ENCODE results near the gene CFAP46.
A peak's percentile ranks its signal among the peaks of the same experiment; 100 is the strongest.

Gene CFAP46

DNA sequence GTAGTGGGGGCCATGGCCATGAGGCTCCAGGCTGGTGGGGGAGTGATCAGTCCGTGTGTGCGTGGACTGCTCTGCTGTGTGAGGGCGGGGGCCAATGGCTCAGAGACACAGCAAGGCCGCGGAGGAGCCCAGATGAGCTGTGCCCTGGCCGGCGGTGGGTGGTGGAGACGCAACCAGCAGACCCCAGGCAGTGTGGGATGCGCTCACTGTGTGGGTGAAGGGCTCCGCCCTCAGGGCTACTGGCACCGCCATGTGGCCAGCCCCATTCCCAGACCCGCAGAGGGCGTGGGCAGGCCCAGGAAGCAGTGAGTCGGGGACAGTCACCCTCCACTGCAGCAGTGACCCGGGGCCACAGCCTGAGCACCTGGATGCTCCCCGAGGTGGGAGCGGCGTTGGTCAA, 165.5 kb downstream of the CFAP46 start:
- Histone ChIP-seq H3K36me3 (replicated peaks in 1 of 2; ENCODE audit: control insufficient read depth in 2 of 2, insufficient read depth in 2 of 2, low read length in 2 of 2) (peaks cover 0 to 3% of the 10 kb centered on the region in 2 donors), H3K23ac (ENCODE audit: low read depth, low read length, poor library complexity) (peak overlapping the region; percentile 73), H2AFZ (ENCODE audit: low read length) (no peak overlapping the region), H4K8ac (ENCODE audit: low read depth, low read length) (no peak overlapping the region), H2BK120ac (ENCODE audit: low read depth, low read length) (no peak overlapping the region), H3K4ac (ENCODE audit: low read length) (no peak overlapping the region), H2BK12ac (ENCODE audit: low read length) (peak overlapping the region; percentile 58), H3K9me3 (replicated peaks in 1 of 2; ENCODE audit: control insufficient read depth in 2 of 2, insufficient read depth in 1 of 2, low read depth in 1 of 2, low read length in 2 of 2) (no peaks in the 10 kb centered on the region), H2BK5ac (ENCODE audit: low read length) (no peak overlapping the region), H3K27me3 (ENCODE audit: control insufficient read depth in 3 of 3, insufficient read depth in 3 of 3, low read depth in 1 of 3, low read length in 3 of 3) (peaks cover 0 to 8% (median 0%) of the 10 kb centered on the region in 3 experiments), H3K4me3 (ENCODE audit: low read length in 2 of 2) (no peak overlapping the region), H3K14ac (ENCODE audit: low read length) (peak overlapping the region; percentile 38), H3K18ac (ENCODE audit: low read length) (peak overlapping the region; percentile 28), H3K9ac (ENCODE audit: low read depth, low read length, poor library complexity) (no peak overlapping the region), H4K91ac (ENCODE audit: low read depth, low read length, poor library complexity) (no peak overlapping the region), H3K79me1 (ENCODE audit: low read depth, low read length) (no peaks in the 10 kb centered on the region), H3K4me1 (ENCODE audit: control insufficient read depth in 2 of 2, insufficient read depth in 1 of 2, low read depth in 1 of 2, low read length in 2 of 2) (peaks cover 0 to 4% of the 10 kb centered on the region in 2 donors), H3K27ac (replicated peaks; ENCODE audit: low read length) (no peak overlapping the region), H3K4me2 (ENCODE audit: insufficient read depth, low read length, poor library complexity, severe bottlenecking) (no peak overlapping the region), H2BK15ac (ENCODE audit: low read length) (no peak overlapping the region), H2AK5ac (ENCODE audit: low read depth, low read length) (no peak overlapping the region)
- WGBS, 2 donors (ENCODE audit: extremely low coverage in 2 of 2, insufficient read length in 2 of 2, insufficient replicate concordance in 1 of 2): no CpG with 5 or more reads among the region's 18 CpGs
- DNase-seq (ENCODE audit: low spot score): no peak

DNA sequence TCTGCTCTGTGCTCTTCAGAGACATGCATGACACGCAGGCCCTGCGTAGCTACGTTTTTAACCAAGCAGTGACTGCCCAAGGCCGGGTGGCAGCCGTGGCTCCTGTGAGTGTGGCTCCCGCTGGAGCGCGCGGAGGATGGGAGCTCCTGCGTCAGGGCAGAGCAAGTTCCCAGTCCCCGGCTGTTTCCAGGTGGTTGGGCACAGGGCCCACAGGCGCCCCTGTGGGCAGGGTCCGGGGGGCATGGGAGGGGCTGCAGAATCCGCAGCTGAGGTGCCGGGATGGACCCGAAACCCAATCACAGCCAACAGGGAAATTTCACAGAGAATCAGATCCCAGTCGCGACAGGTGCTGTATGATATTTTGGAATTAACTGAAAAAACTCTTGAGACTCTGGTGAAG, 166.2 kb downstream of the CFAP46 start:
- no peak overlapping the region for H2BK15ac ChIP-seq (ENCODE audit: low read length)
- H3K9me3 ChIP-seq (replicated peaks in 1 of 2; ENCODE audit: control insufficient read depth in 2 of 2, insufficient read depth in 1 of 2, low read depth in 1 of 2, low read length in 2 of 2): no peaks in the 10 kb centered on the region
- no CpG with 5 or more reads among the region's 18 CpGs for WGBS, 2 donors (ENCODE audit: extremely low coverage in 2 of 2, insufficient read length in 2 of 2, insufficient replicate concordance in 1 of 2)
- no peak overlapping the region for H3K23ac ChIP-seq (ENCODE audit: low read depth, low read length, poor library complexity)
- peak overlapping the region; percentile 56 for H3K14ac ChIP-seq (ENCODE audit: low read length)
- no peak overlapping the region for H2AK5ac ChIP-seq (ENCODE audit: low read depth, low read length)
- peaks cover 0 to 2% (median 0%) of the 10 kb centered on the region in 3 experiments for H3K27me3 ChIP-seq (ENCODE audit: control insufficient read depth in 3 of 3, insufficient read depth in 3 of 3, low read depth in 1 of 3, low read length in 3 of 3)
- no peak overlapping the region for H3K4ac ChIP-seq (ENCODE audit: low read length)
- H3K27ac ChIP-seq (replicated peaks; ENCODE audit: low read length): no peak overlapping the region
- H4K91ac ChIP-seq (ENCODE audit: low read depth, low read length, poor library complexity): no peak overlapping the region
- no peak overlapping the region for H3K4me3 ChIP-seq (ENCODE audit: low read length in 2 of 2)
- H2BK120ac ChIP-seq (ENCODE audit: low read depth, low read length): no peak overlapping the region
- peak overlapping the region; percentile 46 for H2BK12ac ChIP-seq (ENCODE audit: low read length)
- no peak overlapping the region for H3K9ac ChIP-seq (ENCODE audit: low read depth, low read length, poor library complexity)
- H3K4me2 ChIP-seq (ENCODE audit: insufficient read depth, low read length, poor library complexity, severe bottlenecking): peak overlapping the region; percentile 11
- no peak for DNase-seq (ENCODE audit: low spot score)
- H2BK5ac ChIP-seq (ENCODE audit: low read length): no peak overlapping the region
- no peaks in the 10 kb centered on the region for H3K79me1 ChIP-seq (ENCODE audit: low read depth, low read length)
- no peak overlapping the region for H2AFZ ChIP-seq (ENCODE audit: low read length)
- peaks cover 0 to 4% of the 10 kb centered on the region in 2 donors for H3K4me1 ChIP-seq (ENCODE audit: control insufficient read depth in 2 of 2, insufficient read depth in 1 of 2, low read depth in 1 of 2, low read length in 2 of 2)
- no peak overlapping the region for H3K18ac ChIP-seq (ENCODE audit: low read length)
- no peak overlapping the region for H4K8ac ChIP-seq (ENCODE audit: low read depth, low read length)
- H3K36me3 ChIP-seq (replicated peaks in 1 of 2; ENCODE audit: control insufficient read depth in 2 of 2, insufficient read depth in 2 of 2, low read length in 2 of 2): no peaks in the 10 kb centered on the region

DNA sequence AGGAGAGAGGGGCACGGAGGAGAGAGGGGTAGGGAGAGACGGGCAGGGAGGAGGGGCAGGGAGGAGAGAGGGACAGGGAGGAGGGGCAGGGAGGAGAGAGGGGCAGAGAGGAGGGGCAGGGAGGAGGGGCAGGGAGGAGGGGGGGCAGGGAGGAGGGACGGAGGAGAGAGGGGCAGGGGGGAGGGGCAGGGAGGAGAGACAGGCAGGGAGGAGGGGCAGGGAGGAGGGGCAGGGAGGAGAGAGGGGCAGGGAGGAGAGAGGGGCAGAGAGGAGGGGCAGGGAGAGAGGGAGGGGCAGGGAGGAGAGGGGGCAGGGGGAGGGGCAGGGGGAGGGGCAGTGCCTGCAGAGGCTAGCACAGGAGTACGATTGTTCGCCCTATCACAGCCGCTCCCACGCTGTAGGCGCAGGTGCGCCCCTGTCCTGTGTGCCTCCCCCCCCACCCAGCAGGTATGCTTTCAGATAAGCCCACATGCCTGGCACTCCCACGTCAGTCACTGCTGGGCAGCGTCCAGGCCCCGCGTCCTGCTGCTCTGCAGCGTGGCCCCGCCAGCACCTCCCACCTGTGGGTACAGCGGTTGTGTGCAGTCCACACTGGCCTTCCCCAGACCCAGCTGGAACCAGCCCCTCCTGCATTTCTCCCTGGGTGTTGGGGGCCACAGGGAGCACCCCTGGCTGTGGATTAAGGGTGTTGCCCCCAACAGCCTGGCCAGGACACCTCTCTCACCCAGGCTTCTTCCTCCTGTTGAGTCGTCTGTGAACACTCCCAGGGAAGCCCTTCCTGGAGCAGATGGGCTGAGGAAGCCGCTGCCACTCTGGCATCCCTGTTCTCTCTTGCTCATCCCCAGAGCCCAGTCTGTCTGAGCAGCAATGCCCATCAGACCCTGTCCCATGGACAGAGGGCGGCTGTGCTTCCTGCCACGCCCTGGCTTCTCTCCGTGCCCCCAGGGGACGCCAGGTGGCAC, 167.2 kb downstream of the CFAP46 start:
- Histone ChIP-seq H3K79me1 (ENCODE audit: low read depth, low read length) (no peaks in the 10 kb centered on the region), H3K23ac (ENCODE audit: low read depth, low read length, poor library complexity) (no peak overlapping the region), H2AFZ (ENCODE audit: low read length) (no peak overlapping the region), H3K14ac (ENCODE audit: low read length) (no peak overlapping the region), H2BK12ac (ENCODE audit: low read length) (peak overlapping the region; percentile 46), H2AK5ac (ENCODE audit: low read depth, low read length) (peak overlapping the region; percentile 86), H3K9me3 (replicated peaks in 1 of 2; ENCODE audit: control insufficient read depth in 2 of 2, insufficient read depth in 1 of 2, low read depth in 1 of 2, low read length in 2 of 2) (peaks cover 0 to under 1% of the 10 kb centered on the region in 2 donors), H2BK5ac (ENCODE audit: low read length) (no peak overlapping the region), H3K4ac (ENCODE audit: low read length) (no peak overlapping the region), H3K36me3 (replicated peaks in 1 of 2; ENCODE audit: control insufficient read depth in 2 of 2, insufficient read depth in 2 of 2, low read length in 2 of 2) (no peaks in the 10 kb centered on the region), H3K27ac (replicated peaks; ENCODE audit: low read length) (no peak overlapping the region), H3K9ac (ENCODE audit: low read depth, low read length, poor library complexity) (no peak overlapping the region), H3K27me3 (ENCODE audit: control insufficient read depth in 3 of 3, insufficient read depth in 3 of 3, low read depth in 1 of 3, low read length in 3 of 3) (peaks cover 0 to under 1% (median 0%) of the 10 kb centered on the region in 3 experiments), H3K4me1 (ENCODE audit: control insufficient read depth in 2 of 2, insufficient read depth in 1 of 2, low read depth in 1 of 2, low read length in 2 of 2) (peaks cover 0 to 4% of the 10 kb centered on the region in 2 donors), H3K4me3 (ENCODE audit: low read length in 2 of 2) (no peak overlapping the region), H3K4me2 (ENCODE audit: insufficient read depth, low read length, poor library complexity, severe bottlenecking) (no peak overlapping the region), H2BK120ac (ENCODE audit: low read depth, low read length) (no peak overlapping the region), H4K91ac (ENCODE audit: low read depth, low read length, poor library complexity) (no peak overlapping the region), H4K8ac (ENCODE audit: low read depth, low read length) (no peak overlapping the region), H3K18ac (ENCODE audit: low read length) (peak overlapping the region; percentile 70), H2BK15ac (ENCODE audit: low read length) (no peak overlapping the region)
- WGBS, 2 donors (ENCODE audit: extremely low coverage in 2 of 2, insufficient read length in 2 of 2, insufficient replicate concordance in 1 of 2): no CpG with 5 or more reads among the region's 22 CpGs
- DNase-seq (ENCODE audit: low spot score): no peak

DNA sequence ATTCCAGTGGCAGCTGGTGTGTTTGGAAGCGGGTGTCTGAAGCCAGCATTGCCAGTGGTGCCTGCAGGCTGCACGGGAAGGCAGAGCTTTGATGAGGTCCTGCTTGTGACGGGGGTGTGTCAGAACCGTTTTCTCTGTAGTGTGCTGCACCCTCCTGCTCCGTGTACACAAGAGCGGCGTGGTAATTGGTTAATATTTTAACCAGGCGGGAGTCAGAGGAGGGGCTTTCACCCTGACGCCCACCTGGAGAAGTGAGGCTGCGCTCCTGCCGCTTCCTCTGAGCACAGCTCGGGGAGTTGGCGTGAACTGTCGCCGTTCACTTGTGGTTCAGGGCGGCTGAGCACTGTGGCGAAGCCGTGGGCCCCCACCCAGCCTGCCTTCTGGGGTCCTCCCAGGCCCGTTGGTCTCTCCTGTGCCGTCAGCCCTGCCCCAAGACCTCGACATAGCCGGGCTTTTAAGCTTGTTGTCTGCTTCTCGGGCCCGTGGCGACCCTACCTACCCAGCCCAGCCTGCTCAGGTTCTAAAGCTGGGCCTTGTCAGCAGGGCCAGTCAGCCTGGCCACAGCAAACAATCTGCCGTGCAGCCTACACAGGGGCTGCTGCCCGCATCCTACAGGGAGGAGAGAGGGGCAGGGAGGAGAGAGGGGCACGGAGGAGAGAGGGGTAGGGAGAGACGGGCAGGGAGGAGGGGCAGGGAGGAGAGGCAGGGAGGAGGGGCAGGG, 168.0 kb downstream of the CFAP46 start:
- DNase-seq (ENCODE audit: low spot score): no peak
- Histone ChIP-seq H3K4me2 (ENCODE audit: insufficient read depth, low read length, poor library complexity, severe bottlenecking) (no peak overlapping the region), H3K4ac (ENCODE audit: low read length) (no peak overlapping the region), H4K8ac (ENCODE audit: low read depth, low read length) (no peak overlapping the region), H3K4me1 (ENCODE audit: control insufficient read depth in 2 of 2, insufficient read depth in 1 of 2, low read depth in 1 of 2, low read length in 2 of 2) (peaks cover 0 to 4% of the 10 kb centered on the region in 2 donors), H3K18ac (ENCODE audit: low read length) (peak overlapping the region; percentile 90), H4K91ac (ENCODE audit: low read depth, low read length, poor library complexity) (no peak overlapping the region), H2BK15ac (ENCODE audit: low read length) (no peak overlapping the region), H3K9me3 (replicated peaks in 1 of 2; ENCODE audit: control insufficient read depth in 2 of 2, insufficient read depth in 1 of 2, low read depth in 1 of 2, low read length in 2 of 2) (peaks cover 0 to 2% of the 10 kb centered on the region in 2 donors), H3K27me3 (ENCODE audit: control insufficient read depth in 3 of 3, insufficient read depth in 3 of 3, low read depth in 1 of 3, low read length in 3 of 3) (no peaks in the 10 kb centered on the region), H3K14ac (ENCODE audit: low read length) (no peak overlapping the region), H3K23ac (ENCODE audit: low read depth, low read length, poor library complexity) (no peak overlapping the region), H2BK120ac (ENCODE audit: low read depth, low read length) (no peak overlapping the region), H3K9ac (ENCODE audit: low read depth, low read length, poor library complexity) (no peak overlapping the region), H2BK5ac (ENCODE audit: low read length) (no peak overlapping the region), H2AK5ac (ENCODE audit: low read depth, low read length) (peak overlapping the region; percentile 75), H3K79me1 (ENCODE audit: low read depth, low read length) (peaks cover 2% of the 10 kb centered on the region), H3K36me3 (replicated peaks in 1 of 2; ENCODE audit: control insufficient read depth in 2 of 2, insufficient read depth in 2 of 2, low read length in 2 of 2) (peaks cover 0 to 1% of the 10 kb centered on the region in 2 donors), H2BK12ac (ENCODE audit: low read length) (no peak overlapping the region), H3K27ac (replicated peaks; ENCODE audit: low read length) (no peak overlapping the region), H2AFZ (ENCODE audit: low read length) (no peak overlapping the region), H3K4me3 (ENCODE audit: low read length in 2 of 2) (no peak overlapping the region)
- no CpG with 5 or more reads among the region's 29 CpGs for WGBS, 2 donors (ENCODE audit: extremely low coverage in 2 of 2, insufficient read length in 2 of 2, insufficient replicate concordance in 1 of 2)

All from neuronal stem cell (in vitro differentiated cells).